Duodenal mucosa (tissue), 2 donors: ENCODE results near the gene STXBP1.

ENCODE experiments used
- H3K27ac ChIP-seq: one replicate; pipeline ENCODE4 v1.7.0; 2013; ENCODE audit warnings: low read depth, low read length
- H3K27me3 ChIP-seq, 2 donors: one replicate each; pipeline ENCODE4 v1.7.0; 2013; ENCODE audit warnings: low read length in 2 of 2, control low read depth in 1 of 2; ENCODE audit not compliant: insufficient read depth in 2 of 2, control insufficient read depth in 1 of 2
- H3K36me3 ChIP-seq, 2 donors: one replicate each; pipeline ENCODE4 v1.7.0; 2013; ENCODE audit warnings: low read length in 2 of 2, control low read depth in 1 of 2; ENCODE audit not compliant: insufficient read depth in 2 of 2, control insufficient read depth in 1 of 2
- H3K4me1 ChIP-seq, 2 donors: one replicate each; pipeline ENCODE4 v1.7.0; 2013; ENCODE audit warnings: low read length in 2 of 2, control low read depth in 1 of 2; ENCODE audit not compliant: insufficient read depth in 2 of 2, control insufficient read depth in 1 of 2
- H3K4me3 ChIP-seq, 2 donors: one replicate each; pipeline ENCODE4 v1.7.0; 2013; ENCODE audit warnings: low read length in 2 of 2, low read depth in 1 of 2
- H3K9ac ChIP-seq, 2 donors: one replicate each; pipeline ENCODE4 v1.7.0; 2013; ENCODE audit warnings: low read length in 2 of 2, low read depth in 1 of 2
- H3K9me3 ChIP-seq, 2 donors: one replicate each; pipeline ENCODE4 v1.7.0; 2013; ENCODE audit warnings: low read length in 2 of 2, control low read depth in 1 of 2; ENCODE audit not compliant: control insufficient read depth in 1 of 2

STXBP1 gene

DNA sequence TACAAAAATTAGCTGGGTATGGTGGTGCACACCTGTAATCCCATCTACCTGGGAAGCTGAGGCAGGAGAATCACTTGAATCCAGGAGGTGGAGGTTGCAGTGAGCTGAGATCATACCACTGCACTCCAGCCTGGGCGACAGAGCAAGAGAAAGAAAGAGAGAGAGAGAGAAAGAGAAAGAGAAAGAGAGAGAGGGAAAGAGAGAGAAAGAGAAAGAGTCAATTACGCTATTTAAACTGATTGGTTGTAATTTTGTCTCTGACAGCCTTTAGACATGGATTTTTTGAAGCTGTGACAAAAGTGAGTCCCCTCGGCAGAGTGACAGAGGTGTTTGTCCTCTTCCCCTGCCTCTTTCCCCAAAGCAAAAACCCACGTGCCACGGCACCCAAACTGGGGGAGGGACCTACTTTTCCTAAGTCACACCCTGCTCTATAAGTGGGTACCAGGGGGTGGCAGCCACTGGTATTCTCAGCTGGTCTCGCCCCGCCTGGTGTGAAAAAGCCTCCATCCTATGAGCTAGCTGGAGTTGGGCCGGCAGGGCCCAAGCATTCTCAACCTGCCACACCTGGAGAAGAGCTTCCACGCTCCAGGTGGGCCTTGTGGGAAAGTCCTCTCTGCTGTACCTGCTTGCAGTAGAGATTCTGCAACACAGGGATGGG lies 91.3 kb downstream of the STXBP1 start:
- Histone ChIP-seq H3K4me1 (peaks cover 0 to 4% of the 10 kb centered on the region in 2 donors), H3K36me3 (no peaks in the 10 kb centered on the region), H3K27ac (no peak overlapping the region), H3K9ac (no peak overlapping the region), H3K9me3 (no peaks in the 10 kb centered on the region), H3K4me3 (no peak overlapping the region), H3K27me3 (no peaks in the 10 kb centered on the region)

DNA sequence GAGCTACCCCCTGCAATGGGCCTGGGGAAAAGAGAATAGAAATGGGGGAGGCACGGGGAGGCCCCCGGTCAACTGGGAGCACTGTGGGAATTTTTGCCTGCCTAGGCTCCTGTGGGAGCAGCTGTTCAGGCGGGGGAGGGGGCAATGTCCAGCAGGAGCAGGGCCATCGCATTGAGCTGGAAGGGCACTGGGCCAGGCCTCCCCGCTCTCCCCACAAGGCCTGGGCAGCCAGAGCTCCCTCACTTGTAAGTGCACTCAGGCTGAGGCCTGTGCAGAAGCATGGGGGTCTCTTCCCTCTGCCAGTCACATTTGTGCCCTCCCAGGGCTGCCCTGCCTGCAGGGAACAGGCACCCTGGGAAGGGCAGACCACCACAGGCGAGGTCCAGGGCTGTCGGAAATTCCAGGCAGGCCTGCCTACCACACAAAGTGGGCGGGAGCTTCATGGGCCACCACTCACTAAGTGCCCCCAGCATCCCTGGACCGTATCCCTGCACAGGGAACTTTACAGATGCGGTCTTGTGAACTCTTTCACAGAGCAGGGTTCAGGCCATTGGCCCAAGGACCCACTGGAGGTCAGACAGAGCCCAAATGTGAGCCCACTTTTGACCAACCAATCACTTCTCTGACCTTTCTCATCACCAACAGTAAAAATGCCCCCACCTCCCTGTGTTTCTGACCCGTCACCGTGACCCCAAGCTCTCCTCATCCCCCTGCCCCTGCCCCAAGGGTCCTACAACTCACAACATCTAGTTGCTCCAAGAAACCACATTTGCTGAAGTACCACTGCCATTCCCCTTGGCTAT lies 93.7 kb downstream of the STXBP1 start:
- Histone ChIP-seq H3K36me3 (no peaks in the 10 kb centered on the region), H3K27ac (no peak overlapping the region), H3K27me3 (no peaks in the 10 kb centered on the region), H3K4me1 (no peaks in the 10 kb centered on the region), H3K9ac (no peak overlapping the region), H3K4me3 (no peak overlapping the region), H3K9me3 (no peaks in the 10 kb centered on the region)

DNA sequence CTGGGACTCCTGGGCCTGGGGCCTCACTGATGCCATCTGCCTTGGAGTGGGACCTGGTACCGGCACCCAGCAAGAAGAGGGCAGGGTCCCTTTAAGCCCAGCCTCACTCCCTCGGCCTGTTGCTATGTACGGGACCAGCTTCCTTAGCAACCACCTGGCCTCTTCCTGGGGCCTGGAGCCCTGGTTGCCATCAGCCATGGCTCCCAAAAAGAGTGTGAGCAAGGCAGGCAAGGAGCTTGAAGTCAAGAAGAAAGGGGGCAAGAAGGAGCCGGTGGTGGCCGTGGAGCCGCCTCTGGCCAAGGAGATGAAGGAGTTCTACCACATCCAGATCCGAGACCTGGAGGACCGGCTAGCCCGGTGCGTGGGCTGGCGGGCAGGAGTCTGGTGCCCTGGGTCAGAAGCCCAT lies 94.8 kb downstream of the STXBP1 start, which contains the start of gene CFAP157:
Gene CFAP157 (plus strand): TSS at position 153 of the 406 bp plus-strand sequence. CDS start 44 bp downstream, at position 197.
- Histone ChIP-seq H3K27me3 (no peaks in the 10 kb centered on the region), H3K4me1 (no peaks in the 10 kb centered on the region), H3K9ac (no peak within 1 kb of the TSS), H3K9me3 (no peaks in the 10 kb centered on the region), H3K36me3 (no peaks in the 10 kb centered on the region), H3K4me3 (no peak within 1 kb of the TSS), H3K27ac (no peak within 1 kb of the TSS)

DNA sequence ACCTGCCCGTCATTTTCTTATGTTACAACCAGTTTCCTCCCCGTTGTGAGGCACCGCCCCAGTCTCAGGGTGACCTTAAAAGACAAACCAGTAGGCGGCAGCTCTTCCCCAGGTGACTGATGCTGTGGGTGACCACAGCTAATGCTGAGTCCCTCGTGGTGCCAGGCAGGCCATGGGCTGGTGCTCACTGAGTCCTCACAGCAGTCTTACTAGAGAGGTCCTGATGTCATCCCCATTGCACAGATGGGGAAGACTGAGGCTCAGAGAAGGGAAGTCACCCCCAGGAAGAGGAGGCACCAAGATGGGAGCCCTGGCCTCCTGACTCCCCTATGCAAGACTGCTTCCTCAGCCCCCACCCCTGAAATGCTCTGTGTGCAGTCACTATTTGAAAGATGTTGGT lies 95.7 kb downstream of the STXBP1 start:
- Histone ChIP-seq H3K9me3 (no peaks in the 10 kb centered on the region), H3K27ac (no peak overlapping the region), H3K4me3 (no peak overlapping the region)

DNA sequence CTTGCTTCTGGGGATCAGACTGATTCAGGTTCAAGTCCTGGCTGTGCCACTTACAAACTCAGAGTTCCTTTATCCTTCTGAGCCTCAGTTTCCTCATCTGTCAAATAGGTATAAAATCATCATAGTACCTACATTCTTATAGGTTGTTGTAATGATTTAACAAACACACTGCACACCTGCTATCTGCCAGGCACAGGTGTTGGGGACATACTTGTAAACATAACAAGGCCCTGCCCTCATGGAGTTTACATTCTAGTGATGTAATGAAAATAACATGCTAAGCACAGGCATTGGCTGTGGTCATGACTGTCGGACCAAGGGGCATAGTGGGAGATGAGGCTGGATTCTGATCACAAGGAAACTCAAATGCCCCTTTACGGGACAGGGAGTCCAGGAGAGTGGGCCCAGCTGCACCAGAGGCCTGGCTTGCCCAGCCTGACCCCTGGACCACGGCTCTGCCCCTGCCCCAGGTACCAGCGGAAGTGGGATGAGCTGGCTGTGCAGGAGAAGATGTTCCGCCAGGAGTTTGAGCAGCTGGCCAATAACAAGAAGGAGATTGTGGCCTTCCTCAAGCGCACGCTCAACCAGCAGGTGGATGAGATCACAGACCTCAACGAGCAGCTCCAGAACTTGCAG lies 97.0 kb downstream of the STXBP1 start:
- no peak overlapping the region for H3K27ac ChIP-seq
- no peak overlapping the region for H3K9ac ChIP-seq
- no peaks in the 10 kb centered on the region for H3K27me3 ChIP-seq
- no peaks in the 10 kb centered on the region for H3K9me3 ChIP-seq
- no peaks in the 10 kb centered on the region for H3K36me3 ChIP-seq
- no peak overlapping the region for H3K4me3 ChIP-seq
- peaks cover under 1 to 2% of the 10 kb centered on the region in 2 donors for H3K4me1 ChIP-seq

More for the DNA sequence above, 95.7 kb downstream of the STXBP1 start:
- H3K27me3 ChIP-seq = no peaks in the 10 kb centered on the region
- no peak overlapping the region for H3K9ac ChIP-seq
- H3K36me3 ChIP-seq = no peaks in the 10 kb centered on the region
- no peaks in the 10 kb centered on the region for H3K4me1 ChIP-seq

DNA sequence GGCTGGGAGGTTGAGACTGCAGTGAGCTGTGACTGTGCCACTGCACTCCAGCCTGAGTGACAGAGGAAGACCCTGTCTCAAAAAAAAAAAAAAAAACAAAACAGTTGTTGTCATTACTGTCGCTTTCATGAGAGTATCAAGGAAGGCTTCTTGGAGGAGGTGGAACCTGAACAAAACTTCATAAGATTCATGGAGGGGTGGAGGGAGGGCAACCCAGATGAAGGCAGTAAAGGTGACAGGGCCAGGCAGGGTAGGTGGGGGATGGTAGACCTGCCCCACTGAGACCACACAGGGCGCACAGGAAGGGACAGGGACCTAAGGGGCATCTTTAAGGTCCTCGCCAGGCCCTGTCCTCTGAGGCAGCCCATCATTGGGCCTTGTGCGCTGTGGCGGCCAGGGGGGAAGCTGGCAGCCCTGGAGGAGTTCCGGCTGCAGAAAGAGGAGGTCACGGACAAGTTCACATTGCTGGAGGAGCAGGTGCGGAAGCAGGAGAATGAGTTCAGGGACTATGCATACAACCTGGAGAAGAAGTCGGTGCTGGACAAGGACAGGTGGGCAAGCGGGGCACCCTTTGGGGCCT lies 98.2 kb downstream of the STXBP1 start:
- Histone ChIP-seq H3K4me3 (no peak overlapping the region), H3K27me3 (no peaks in the 10 kb centered on the region), H3K9ac (no peak overlapping the region), H3K27ac (no peak overlapping the region), H3K4me1 (peaks cover 6 to 7% of the 10 kb centered on the region in 2 donors), H3K36me3 (no peaks in the 10 kb centered on the region), H3K9me3 (no peaks in the 10 kb centered on the region)

DNA sequence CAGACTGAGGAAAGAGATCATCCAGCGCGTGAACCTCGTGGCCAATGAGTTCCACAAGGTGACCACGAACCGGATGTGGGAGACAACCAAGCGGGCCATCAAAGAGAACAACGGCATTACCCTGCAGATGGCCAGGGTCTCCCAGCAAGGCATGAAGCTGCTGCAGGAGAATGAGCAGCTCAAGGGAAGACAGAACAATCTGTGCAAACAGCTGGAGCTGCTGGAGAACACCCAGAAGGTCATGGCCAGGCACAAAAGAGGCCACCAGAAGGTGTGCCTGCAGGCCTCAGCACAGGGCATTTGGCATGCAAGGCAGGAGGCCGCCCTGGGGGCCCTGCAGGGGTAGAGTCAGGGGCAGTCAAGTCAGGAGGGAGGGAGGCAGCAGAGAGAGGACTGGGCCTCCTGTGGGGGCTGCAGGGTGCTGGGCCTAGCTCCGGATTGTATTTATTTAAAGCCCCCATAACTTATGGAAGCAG lies 99.2 kb downstream of the STXBP1 start:
- Histone ChIP-seq H3K9ac (no peak overlapping the region), H3K4me1 (peaks cover 10 to 11% of the 10 kb centered on the region in 2 donors), H3K27me3 (no peaks in the 10 kb centered on the region), H3K9me3 (no peaks in the 10 kb centered on the region), H3K4me3 (no peak overlapping the region), H3K36me3 (no peaks in the 10 kb centered on the region), H3K27ac (no peak overlapping the region)

DNA sequence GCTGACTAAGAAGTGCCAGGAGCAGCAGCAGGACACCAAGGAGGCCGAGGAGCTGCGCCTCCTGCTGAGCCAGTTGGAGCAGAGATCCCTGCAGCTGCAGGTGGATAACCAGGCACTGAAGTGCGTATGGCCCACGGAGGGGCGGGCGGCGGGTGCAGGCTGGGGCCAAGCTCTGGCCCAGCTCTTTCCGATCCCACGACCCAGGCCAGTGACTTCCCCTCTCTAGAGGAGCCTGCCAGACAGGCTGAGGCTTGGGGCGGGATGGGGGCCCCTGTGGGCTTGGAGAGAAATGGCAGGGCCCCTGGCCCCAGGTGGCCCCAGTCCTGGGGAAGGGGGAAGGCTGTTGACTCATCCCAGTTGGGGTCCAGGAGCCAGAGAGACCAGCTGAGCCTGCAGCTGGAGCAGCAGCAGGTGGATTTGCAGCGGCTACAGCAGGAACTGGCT lies 99.8 kb downstream of the STXBP1 start:
- Histone ChIP-seq H3K4me1 (peaks cover 10 to 14% of the 10 kb centered on the region in 2 donors), H3K27me3 (no peaks in the 10 kb centered on the region), H3K36me3 (no peaks in the 10 kb centered on the region), H3K27ac (no peak overlapping the region), H3K4me3 (no peak overlapping the region), H3K9me3 (no peaks in the 10 kb centered on the region), H3K9ac (no peak overlapping the region)

DNA sequence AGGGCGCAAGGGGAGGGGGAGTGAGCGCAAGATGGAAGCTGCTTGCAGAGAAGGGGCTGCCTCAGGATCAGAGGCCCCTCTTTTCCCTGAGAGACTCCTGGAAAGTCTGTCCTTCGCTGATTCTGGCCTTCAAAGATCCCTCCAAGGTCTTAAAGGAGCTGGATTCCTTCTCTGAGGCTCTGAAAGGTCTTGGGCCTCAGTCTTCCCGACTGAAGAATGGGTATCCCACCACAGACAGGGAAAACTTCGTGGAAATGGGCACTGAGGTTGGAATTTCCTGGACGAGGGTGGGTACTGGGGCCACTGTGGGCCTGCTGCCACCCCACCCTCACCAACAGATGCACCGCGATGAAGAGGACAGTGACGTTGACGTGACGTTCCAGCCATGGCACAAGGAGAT lies 100.3 kb downstream of the STXBP1 start:
- Histone ChIP-seq H3K27me3 (no peaks in the 10 kb centered on the region), H3K9me3 (no peaks in the 10 kb centered on the region), H3K36me3 (no peaks in the 10 kb centered on the region), H3K4me1 (peaks cover 10 to 14% of the 10 kb centered on the region in 2 donors), H3K4me3 (no peak overlapping the region), H3K9ac (no peak overlapping the region), H3K27ac (no peak overlapping the region)
